ENCODE data around the gene CNR2.

GRCh38 chr1:23960291-23961020 is 47.3 kb upstream of the CNR2 start:
- TF ChIP-seq HDGF (IDR thresholded peaks at IDR 0.05; ENCODE audit: borderline replicate concordance): no peak
- TF ChIP-seq ELF4 (IDR thresholded peaks at IDR 0.05): no peak
- no peak for TF ChIP-seq LEF1 (IDR thresholded peaks at IDR 0.05; ENCODE audit: borderline replicate concordance)
- no peak for TF ChIP-seq FOXK2 (IDR thresholded peaks at IDR 0.05)
- no peak for TF ChIP-seq NFRKB (IDR thresholded peaks at IDR 0.05)

Data from HEK293T (cell line).